ENCODE results near the gene MGLL.

- TF ChIP-seq POLR2AphosphoS5 (IDR thresholded peaks at IDR 0.05; ENCODE audit: borderline replicate concordance, low read depth, low read length) (no peak), EZH2 (IDR thresholded peaks at IDR 0.05) (no peak)
These were observed 9.4 kb upstream of the MGLL start for GRCh38 chr3:127831723-127832172.

Measured in SK-N-MC (cell line).